ENCODE data around the gene PAN3.
A peak's percentile ranks its signal among the peaks of the same experiment; 100 is the strongest.

The PAN3 gene

DNA sequence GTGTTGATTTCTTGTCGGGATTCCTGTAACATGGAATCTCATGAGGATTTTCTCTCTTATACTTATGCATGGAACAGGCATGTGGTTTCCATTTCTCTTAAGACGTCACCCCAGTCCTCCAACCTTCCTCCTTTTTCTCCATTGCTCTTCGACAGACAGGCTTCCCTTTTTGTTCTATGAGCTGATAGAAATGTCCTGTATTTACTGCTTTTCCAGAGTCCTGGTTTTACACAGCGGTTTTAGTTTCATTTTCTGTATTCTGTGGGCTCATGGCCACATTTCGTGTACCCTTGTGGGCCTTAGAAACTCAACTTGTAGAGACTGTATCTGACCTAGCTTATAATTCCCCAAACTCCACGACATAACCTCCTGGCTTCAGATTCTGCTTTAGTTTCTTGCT, 113.1 kb downstream of the PAN3 start (continued):
- TF ChIP-seq ZNF155 (tag by site-specific recombination; IDR thresholded peaks at IDR 0.05) = no peak

DNA sequence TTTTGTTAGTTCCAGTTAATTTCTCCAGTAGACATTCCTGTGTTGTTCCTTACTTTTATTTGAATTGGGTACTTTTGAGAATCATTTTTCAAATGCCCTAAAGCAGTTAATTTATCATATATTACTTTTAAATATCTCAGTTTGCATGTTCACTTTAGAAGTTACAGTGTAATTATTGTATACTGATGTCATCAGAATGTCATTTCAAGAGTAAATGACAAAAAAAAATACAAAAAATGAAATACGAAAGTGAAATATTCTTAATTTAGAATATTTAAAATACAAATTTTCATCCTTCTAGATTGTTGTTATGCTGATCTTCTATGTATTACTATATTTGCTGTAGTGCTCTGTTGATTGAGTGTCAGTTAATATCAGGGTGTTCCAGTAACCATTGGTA, 114.2 kb downstream of the PAN3 start:
- Histone ChIP-seq H3K27ac (ENCODE audit: extremely low read depth, low read depth, low read length) (no peak overlapping the region), H3K36me3 (ENCODE audit: control insufficient read depth in 2 of 2, insufficient read depth in 1 of 2, low read length in 2 of 2) (peaks cover 0 to 15% of the 10 kb centered on the region in 2 experiments; a peak in 1 of 3 replicates), H3K4me1 (ENCODE audit: control insufficient read depth, insufficient read depth, low read length) (no peaks in the 10 kb centered on the region), H3K4me3 (ENCODE audit: low read depth, low read length) (no peak overlapping the region), H3K9me3 (ENCODE audit: control insufficient read depth, insufficient read depth, low read depth, low read length) (no peaks in the 10 kb centered on the region)
- ChIA-PET CTCF (no interaction called here), POLR2A (no interaction called here)
- TF ChIP-seq, protein P1, sequence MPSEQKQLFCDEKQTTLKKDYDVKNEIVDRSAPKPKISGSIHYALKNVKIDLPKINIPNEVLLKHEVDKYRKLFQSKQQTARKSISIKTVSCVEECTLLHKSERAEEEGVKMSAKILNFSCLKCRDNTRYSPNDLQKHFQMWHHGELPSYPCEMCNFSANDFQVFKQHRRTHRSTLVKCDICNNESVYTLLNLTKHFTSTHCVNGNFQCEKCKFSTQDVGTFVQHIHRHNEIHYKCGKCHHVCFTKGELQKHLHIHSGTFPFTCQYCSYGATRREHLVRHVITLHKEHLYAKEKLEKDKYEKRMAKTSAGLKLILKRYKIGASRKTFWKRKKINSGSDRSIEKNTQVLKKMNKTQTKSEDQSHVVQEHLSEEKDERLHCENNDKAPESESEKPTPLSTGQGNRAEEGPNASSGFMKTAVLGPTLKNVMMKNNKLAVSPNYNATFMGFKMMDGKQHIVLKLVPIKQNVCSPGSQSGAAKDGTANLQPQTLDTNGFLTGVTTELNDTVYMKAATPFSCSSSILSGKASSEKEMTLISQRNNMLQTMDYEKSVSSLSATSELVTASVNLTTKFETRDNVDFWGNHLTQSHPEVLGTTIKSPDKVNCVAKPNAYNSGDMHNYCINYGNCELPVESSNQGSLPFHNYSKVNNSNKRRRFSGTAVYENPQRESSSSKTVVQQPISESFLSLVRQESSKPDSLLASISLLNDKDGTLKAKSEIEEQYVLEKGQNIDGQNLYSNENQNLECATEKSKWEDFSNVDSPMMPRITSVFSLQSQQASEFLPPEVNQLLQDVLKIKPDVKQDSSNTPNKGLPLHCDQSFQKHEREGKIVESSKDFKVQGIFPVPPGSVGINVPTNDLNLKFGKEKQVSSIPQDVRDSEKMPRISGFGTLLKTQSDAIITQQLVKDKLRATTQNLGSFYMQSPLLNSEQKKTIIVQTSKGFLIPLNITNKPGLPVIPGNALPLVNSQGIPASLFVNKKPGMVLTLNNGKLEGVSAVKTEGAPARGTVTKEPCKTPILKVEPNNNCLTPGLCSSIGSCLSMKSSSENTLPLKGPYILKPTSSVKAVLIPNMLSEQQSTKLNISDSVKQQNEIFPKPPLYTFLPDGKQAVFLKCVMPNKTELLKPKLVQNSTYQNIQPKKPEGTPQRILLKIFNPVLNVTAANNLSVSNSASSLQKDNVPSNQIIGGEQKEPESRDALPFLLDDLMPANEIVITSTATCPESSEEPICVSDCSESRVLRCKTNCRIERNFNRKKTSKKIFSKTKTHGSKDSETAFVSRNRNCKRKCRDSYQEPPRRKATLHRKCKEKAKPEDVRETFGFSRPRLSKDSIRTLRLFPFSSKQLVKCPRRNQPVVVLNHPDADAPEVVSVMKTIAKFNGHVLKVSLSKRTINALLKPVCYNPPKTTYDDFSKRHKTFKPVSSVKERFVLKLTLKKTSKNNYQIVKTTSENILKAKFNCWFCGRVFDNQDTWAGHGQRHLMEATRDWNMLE (tag by site-specific recombination; conservative IDR thresholded peaks at IDR 0.05; ENCODE audit: low read depth) = no peak
- TF ChIP-seq ZFP37 (tag by site-specific recombination; IDR thresholded peaks at IDR 0.05) (no peak), PRDM1 (tag by site-specific recombination; IDR thresholded peaks at IDR 0.05) (no peak), ZSCAN16 (tag by site-specific recombination; IDR thresholded peaks at IDR 0.05) (no peak), ZNF155 (tag by site-specific recombination; IDR thresholded peaks at IDR 0.05) (no peak), ZNF426 (tag by site-specific recombination; IDR thresholded peaks at IDR 0.05) (no peak), BCL11B (tag by site-specific recombination; IDR thresholded peaks at IDR 0.05; ENCODE audit: low read depth) (no peak), ZNF10 (tag by site-specific recombination; IDR thresholded peaks at IDR 0.05) (no peak), ZNF138 (tag by site-specific recombination; IDR thresholded peaks at IDR 0.05; ENCODE audit: borderline replicate concordance) (no peak)
- TF ChIP-seq, protein P2, sequence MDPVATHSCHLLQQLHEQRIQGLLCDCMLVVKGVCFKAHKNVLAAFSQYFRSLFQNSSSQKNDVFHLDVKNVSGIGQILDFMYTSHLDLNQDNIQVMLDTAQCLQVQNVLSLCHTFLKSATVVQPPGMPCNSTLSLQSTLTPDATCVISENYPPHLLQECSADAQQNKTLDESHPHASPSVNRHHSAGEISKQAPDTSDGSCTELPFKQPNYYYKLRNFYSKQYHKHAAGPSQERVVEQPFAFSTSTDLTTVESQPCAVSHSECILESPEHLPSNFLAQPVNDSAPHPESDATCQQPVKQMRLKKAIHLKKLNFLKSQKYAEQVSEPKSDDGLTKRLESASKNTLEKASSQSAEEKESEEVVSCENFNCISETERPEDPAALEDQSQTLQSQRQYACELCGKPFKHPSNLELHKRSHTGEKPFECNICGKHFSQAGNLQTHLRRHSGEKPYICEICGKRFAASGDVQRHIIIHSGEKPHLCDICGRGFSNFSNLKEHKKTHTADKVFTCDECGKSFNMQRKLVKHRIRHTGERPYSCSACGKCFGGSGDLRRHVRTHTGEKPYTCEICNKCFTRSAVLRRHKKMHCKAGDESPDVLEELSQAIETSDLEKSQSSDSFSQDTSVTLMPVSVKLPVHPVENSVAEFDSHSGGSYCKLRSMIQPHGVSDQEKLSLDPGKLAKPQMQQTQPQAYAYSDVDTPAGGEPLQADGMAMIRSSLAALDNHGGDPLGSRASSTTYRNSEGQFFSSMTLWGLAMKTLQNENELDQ (tag by site-specific recombination; IDR thresholded peaks at IDR 0.05; ENCODE audit: low read depth) = no peak
- TF ChIP-seq, protein P3, sequence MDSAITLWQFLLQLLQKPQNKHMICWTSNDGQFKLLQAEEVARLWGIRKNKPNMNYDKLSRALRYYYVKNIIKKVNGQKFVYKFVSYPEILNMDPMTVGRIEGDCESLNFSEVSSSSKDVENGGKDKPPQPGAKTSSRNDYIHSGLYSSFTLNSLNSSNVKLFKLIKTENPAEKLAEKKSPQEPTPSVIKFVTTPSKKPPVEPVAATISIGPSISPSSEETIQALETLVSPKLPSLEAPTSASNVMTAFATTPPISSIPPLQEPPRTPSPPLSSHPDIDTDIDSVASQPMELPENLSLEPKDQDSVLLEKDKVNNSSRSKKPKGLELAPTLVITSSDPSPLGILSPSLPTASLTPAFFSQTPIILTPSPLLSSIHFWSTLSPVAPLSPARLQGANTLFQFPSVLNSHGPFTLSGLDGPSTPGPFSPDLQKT (IDR thresholded peaks at IDR 0.05; ENCODE audit: borderline replicate concordance, low read depth, low read length) = no peak

DNA sequence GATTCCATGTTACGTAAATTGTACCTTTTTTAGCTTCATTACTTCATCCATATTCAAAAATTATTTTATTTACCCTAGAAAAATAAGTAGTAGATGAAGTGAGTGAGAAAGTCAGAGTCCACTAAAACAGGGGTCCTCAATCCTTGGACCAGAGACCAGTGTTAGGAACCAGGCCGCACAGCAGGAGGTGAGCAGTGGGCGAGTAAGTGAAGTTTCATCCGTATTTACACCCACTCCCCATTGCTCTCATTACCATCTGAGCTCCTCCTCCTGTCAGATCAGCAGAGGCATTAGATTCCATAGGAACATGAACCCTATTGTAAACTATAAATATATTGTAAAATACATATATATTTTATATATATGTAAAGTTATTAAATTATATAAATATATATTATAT, 119.0 kb downstream of the PAN3 start:
- POLR2A ChIA-PET = no interaction called here
- Histone ChIP-seq H3K9me3 (ENCODE audit: control insufficient read depth, insufficient read depth, low read depth, low read length) (no peaks in the 10 kb centered on the region), H3K4me3 (ENCODE audit: low read depth, low read length) (no peak overlapping the region), H3K36me3 (ENCODE audit: control insufficient read depth in 2 of 2, insufficient read depth in 1 of 2, low read length in 2 of 2) (peaks cover 0 to 31% of the 10 kb centered on the region in 2 experiments; a peak in 2 of 3 replicates), H3K4me1 (ENCODE audit: control insufficient read depth, insufficient read depth, low read length) (no peaks in the 10 kb centered on the region), H3K27ac (ENCODE audit: extremely low read depth, low read depth, low read length) (no peak overlapping the region)
- CTCF ChIA-PET = no interaction called here
- TF ChIP-seq ZNF610 (tag by site-specific recombination; IDR thresholded peaks at IDR 0.05; ENCODE audit: borderline replicate concordance) (peak; percentile 95), ZNF670 (tag by site-specific recombination; IDR thresholded peaks at IDR 0.05; ENCODE audit: low read depth) (no peak)

All from HEK293 (cell line).